ENCODE results near the gene ZBTB43. TPM values are rescaled to one million over a fixed set of nuclear protein-coding genes. Genes with fewer than 3 reads are reported as not detected.
A peak's percentile ranks its signal among the peaks of the same experiment; 100 is the strongest.
"Not testable (repeated sequence)": the region's sequence is repeated elsewhere in the genome, so short reads cannot be mapped to it uniquely, and the experiment has no call there.

Gene ZBTB43
- 10 to 100 TPM in 11 of 12 donors, not detected in 1; 10.1 to 18.3 (median 14.8) TPM for polyA plus RNA-seq (ENCODE audit: insufficient read length in 12 of 12)
- long read RNA-seq, donor 1, full-length matches to known transcripts = 23 of 46 reads
- long read RNA-seq, donor 1, partial matches to known transcripts = 23 of 46 reads
- long read RNA-seq, donor 1, other reads (novel, unspliced or antisense) = 0 of 46 reads
- long read RNA-seq, donor 2, full-length matches to known transcripts = 10 of 10 reads
- long read RNA-seq, donor 2, partial matches to known transcripts = 0 of 10 reads
- long read RNA-seq, donor 2, other reads (novel, unspliced or antisense) = 0 of 10 reads
- long read RNA-seq, donor 3, full-length matches to known transcripts = 7 of 7 reads
- long read RNA-seq, donor 3, partial matches to known transcripts = 0 of 7 reads
- long read RNA-seq, donor 3, other reads (novel, unspliced or antisense) = 0 of 7 reads
- long read RNA-seq, donor 4, full-length matches to known transcripts = 5 of 5 reads
- long read RNA-seq, donor 4, partial matches to known transcripts = 0 of 5 reads
- long read RNA-seq, donor 4, other reads (novel, unspliced or antisense) = 0 of 5 reads
- long read RNA-seq, donor 5 = 0 reads
- long read RNA-seq, donor 6, full-length matches to known transcripts = 9 of 9 reads
- long read RNA-seq, donor 6, partial matches to known transcripts = 0 of 9 reads
- long read RNA-seq, donor 6, other reads (novel, unspliced or antisense) = 0 of 9 reads
- long read RNA-seq, donor 7, full-length matches to known transcripts = 8 of 8 reads
- long read RNA-seq, donor 7, partial matches to known transcripts = 0 of 8 reads
- long read RNA-seq, donor 7, other reads (novel, unspliced or antisense) = 0 of 8 reads
- long read RNA-seq, donor 8, full-length matches to known transcripts = 21 of 21 reads
- long read RNA-seq, donor 8, partial matches to known transcripts = 0 of 21 reads
- long read RNA-seq, donor 8, other reads (novel, unspliced or antisense) = 0 of 21 reads
- long read RNA-seq, donor 9, full-length matches to known transcripts = 10 of 10 reads
- long read RNA-seq, donor 9, partial matches to known transcripts = 0 of 10 reads
- long read RNA-seq, donor 9, other reads (novel, unspliced or antisense) = 0 of 10 reads
- long read RNA-seq, donor 10, full-length matches to known transcripts = 11 of 11 reads
- long read RNA-seq, donor 10, partial matches to known transcripts = 0 of 11 reads
- long read RNA-seq, donor 10, other reads (novel, unspliced or antisense) = 0 of 11 reads
- long read RNA-seq, donor 11, full-length matches to known transcripts = 13 of 13 reads
- long read RNA-seq, donor 11, partial matches to known transcripts = 0 of 13 reads
- long read RNA-seq, donor 11, other reads (novel, unspliced or antisense) = 0 of 13 reads

- peak; percentile 98 for DNase-seq
Measured at GRCh38 chr9:126804696-126805553, at the start of gene ZBTB43. ZBTB43 (plus strand) TSS chr9:126805040; CDS start chr9:126832510, 27,470 bp downstream.

- DNase-seq = no peak
Measured at GRCh38 chr9:126755317-126755875, 49.4 kb upstream of the ZBTB43 start.

- DNase-seq = no peak
Measured at GRCh38 chr9:126756238-126756637, 48.6 kb upstream of the ZBTB43 start.

- DNase-seq = no peak
Measured at GRCh38 chr9:126756876-126757415, 47.9 kb upstream of the ZBTB43 start.

- DNase-seq = no peak
Measured at GRCh38 chr9:126758916-126759585, 45.8 kb upstream of the ZBTB43 start.

GRCh38 chr9:126761274-126761673, 43.6 kb upstream of the ZBTB43 start:
- DNase-seq = peak; percentile 22

- no peak for DNase-seq
Measured at GRCh38 chr9:126763130-126763764, 41.6 kb upstream of the ZBTB43 start.

- no peak for DNase-seq
Measured at GRCh38 chr9:126773004-126773607, 31.7 kb upstream of the ZBTB43 start.

- no peak for DNase-seq
Measured at GRCh38 chr9:126775926-126776325, 28.9 kb upstream of the ZBTB43 start.

GRCh38 chr9:126777733-126778132, 27.1 kb upstream of the ZBTB43 start:
- no peak for DNase-seq

- no peak for DNase-seq
Measured at GRCh38 chr9:126778141-126778540, 26.7 kb upstream of the ZBTB43 start.

- not testable (repeated sequence) for DNase-seq
Measured at GRCh38 chr9:126778696-126779095, 26.1 kb upstream of the ZBTB43 start.

GRCh38 chr9:126781186-126782052, 23.4 kb upstream of the ZBTB43 start:
- DNase-seq = peak; percentile 79

- DNase-seq = no peak
Measured at GRCh38 chr9:126782053-126782388, 22.8 kb upstream of the ZBTB43 start.

- DNase-seq = peak; percentile 31
Measured at GRCh38 chr9:126783949-126784348, 20.9 kb upstream of the ZBTB43 start.

GRCh38 chr9:126784401-126784800, 20.4 kb upstream of the ZBTB43 start:
- no peak for DNase-seq

- DNase-seq = not testable (repeated sequence)
Measured at GRCh38 chr9:126784841-126785240, 20.0 kb upstream of the ZBTB43 start.

Data from muscle of arm (tissue), 14 donors.